HepG2 (cell line): Measurements from ENCODE around the gene COX4I1. TPM values are rescaled to one million over a fixed set of nuclear protein-coding genes. Genes with fewer than 3 reads are reported as not detected.

Source experiments
- ATF3 ChIP-seq: sonication (generic); formaldehyde crosslinking; IDR thresholded peaks from 2 replicates; pipeline ENCODE4 v1.4.0; 2020; ENCODE audit warnings: missing genetic modification reagents
- LCORL ChIP-seq, 2 experiments: fragments of 450-650 bp in 1 of 2; sonication (generic) in 1 of 2; formaldehyde crosslinking in 1 of 2; IDR thresholded peaks; 2 replicates each; pipeline versions ENCODE4 v1.5.0 to v1.6.1; 2017 to 2020; ENCODE audit warnings: antibody characterized with exemption in 1 of 2, missing genetic modification reagents in 1 of 2
- MXD1 ChIP-seq: sonication (generic); formaldehyde crosslinking; IDR thresholded peaks from 2 replicates; pipeline ENCODE4 v1.4.0; 2020; ENCODE audit warnings: mild to moderate bottlenecking, missing genetic modification reagents
- MYPOP ChIP-seq: sonication (generic); formaldehyde crosslinking; IDR thresholded peaks from 2 replicates; pipeline ENCODE4 v1.8.1; 2023; ENCODE audit warnings: mild to moderate bottlenecking, moderate library complexity, missing genetic modification reagents
- POLR2AphosphoS5 ChIP-seq: IDR thresholded peaks from 2 replicates; pipeline ENCODE4 v1.6.1; 2012; ENCODE audit warnings: low read depth, low read length
- RELA ChIP-seq: sonication (generic); formaldehyde crosslinking; IDR thresholded peaks from 2 replicates; pipeline ENCODE4 v1.4.0; 2020; ENCODE audit warnings: missing genetic modification reagents
- TBL1XR1 ChIP-seq: fragments of 150-350 bp; IDR thresholded peaks from 2 replicates; pipeline ENCODE4 v1.6.1; 2014; ENCODE audit warnings: borderline replicate concordance, low read length; ENCODE audit not compliant: partially characterized antibody
- TEAD3 ChIP-seq: optimal IDR thresholded peaks from 2 replicates; pipeline ENCODE3; 2016; ENCODE audit warnings: borderline replicate concordance
- ZGPAT ChIP-seq: IDR thresholded peaks from 2 replicates; pipeline ENCODE4 v1.6.1; 2016; ENCODE audit warnings: mild to moderate bottlenecking
- ZNF225 ChIP-seq: sonication (generic); formaldehyde crosslinking; IDR thresholded peaks from 2 replicates; pipeline ENCODE4 v1.4.0; 2020; ENCODE audit warnings: mild to moderate bottlenecking, missing genetic modification reagents
- ZNF546 ChIP-seq: sonication (generic); formaldehyde crosslinking; conservative IDR thresholded peaks from 2 replicates; pipeline ENCODE4 v1.8.1; 2023; ENCODE audit warnings: mild to moderate bottlenecking, missing genetic modification reagents
- ZNF547 ChIP-seq: sonication (generic); formaldehyde crosslinking; IDR thresholded peaks from 2 replicates; pipeline ENCODE4 v1.5.1; 2020; ENCODE audit warnings: mild to moderate bottlenecking, missing genetic modification reagents
- ZNF691 ChIP-seq: sonication (generic); formaldehyde crosslinking; IDR thresholded peaks from 2 replicates; pipeline ENCODE4 v1.4.0; 2020; ENCODE audit warnings: missing genetic modification reagents, low read depth, mild to moderate bottlenecking, borderline replicate concordance
- ZNF710 ChIP-seq: sonication (generic); formaldehyde crosslinking; IDR thresholded peaks from 2 replicates; pipeline ENCODE4 v1.5.0; 2020; ENCODE audit warnings: mild to moderate bottlenecking, missing genetic modification reagents, borderline replicate concordance
- ZNF747 ChIP-seq: sonication (generic); formaldehyde crosslinking; IDR thresholded peaks from 2 replicates; pipeline ENCODE4 v1.8.1; 2023; ENCODE audit warnings: missing genetic modification reagents, mild to moderate bottlenecking, borderline replicate concordance
- polyA plus RNA-seq, 8 experiments: library from polyadenylated mRNA; depleted of rRNA in 3 of 8; stranded (reverse) in 7 of 8; unstranded in 1 of 8; fragments of >200 nt; fragmentation: Illumina TruSeq in 4 of 8; extraction: Trizol in 4 of 8; gene quantifications; 2 replicates each; pipeline versions ENCODE4 v1.2.1 to v1.2.3, GENCODE V29; 2011 to 2016; ENCODE audit warnings: low read depth in 4 of 8, missing spikeins in 1 of 8, mixed read lengths in 1 of 8; ENCODE audit not compliant: insufficient read depth in 1 of 8
- total RNA-seq, 5 experiments: library from RNA; depleted of rRNA; stranded (reverse); fragments of >200 nt; fragmentation: Illumina TruSeq; extraction: Trizol; gene quantifications; 2 replicates each; pipeline ENCODE4 v1.2.3, GENCODE V29; 2016; ENCODE audit warnings: low read depth in 1 of 5

The COX4I1 gene
- total and polyA plus RNA-seq, 2 of the 13 experiments (the other 11 are each of a cell fraction or from before 2014, with no cell fraction given), result 658 to 902 TPM

GRCh38 chr16:85821390-85822135 lies 22.1 kb downstream of the COX4I1 start (continued):
- peak; percentile 23 for TF ChIP-seq ATF3 (CRISPR knock-in tag)
- TF ChIP-seq TEAD3 (CRISPR knock-in tag), result peak; percentile 57
- no peak for TF ChIP-seq ZNF710 (CRISPR knock-in tag)
- 0 out of 2 replicates have a peak, but pooled peaks have one; percentile 34 for TF ChIP-seq RELA (CRISPR knock-in tag)
- TF ChIP-seq ZGPAT (CRISPR knock-in tag), result peak; percentile 44; the same call in 1 of the 2 replicates
- TF ChIP-seq ZNF546 (CRISPR knock-in tag), result no peak
- TF ChIP-seq ZNF747 (CRISPR knock-in tag), result no peak
- TF ChIP-seq ZNF225 (CRISPR knock-in tag), result peak; percentile 83
- TF ChIP-seq LCORL (IDR thresholded peaks at IDR 0.05), result no peak
- 0 out of 2 replicates have a peak, but pooled peaks have one; percentile 36 for TF ChIP-seq LCORL (CRISPR knock-in tag; IDR thresholded peaks at IDR 0.05)
- no peak for TF ChIP-seq TBL1XR1
- 0 out of 2 replicates have a peak, but pooled peaks have one; percentile 62 for TF ChIP-seq MXD1 (CRISPR knock-in tag)
- no peak for TF ChIP-seq MYPOP (CRISPR knock-in tag)
- TF ChIP-seq POLR2AphosphoS5, result no peak
- 0 out of 2 replicates have a peak, but pooled peaks have one; percentile 49 for TF ChIP-seq ZNF547 (CRISPR knock-in tag)
- peak; percentile 27; the same call in 1 of the 2 replicates for TF ChIP-seq ZNF691
